Fibroblast of peridontal ligament (primary cell): ENCODE results near the gene KRTAP16-1.
"Not testable (repeated sequence)": the region's sequence is repeated elsewhere in the genome, so short reads cannot be mapped to it uniquely, and the experiment has no call there.

Experiments used
- DNase-seq: peaks from one replicate; pipeline ENCODE4 v3.0.0-alpha.2; 2010; ENCODE audit errors: extremely low read depth

Gene KRTAP16-1

DNA sequence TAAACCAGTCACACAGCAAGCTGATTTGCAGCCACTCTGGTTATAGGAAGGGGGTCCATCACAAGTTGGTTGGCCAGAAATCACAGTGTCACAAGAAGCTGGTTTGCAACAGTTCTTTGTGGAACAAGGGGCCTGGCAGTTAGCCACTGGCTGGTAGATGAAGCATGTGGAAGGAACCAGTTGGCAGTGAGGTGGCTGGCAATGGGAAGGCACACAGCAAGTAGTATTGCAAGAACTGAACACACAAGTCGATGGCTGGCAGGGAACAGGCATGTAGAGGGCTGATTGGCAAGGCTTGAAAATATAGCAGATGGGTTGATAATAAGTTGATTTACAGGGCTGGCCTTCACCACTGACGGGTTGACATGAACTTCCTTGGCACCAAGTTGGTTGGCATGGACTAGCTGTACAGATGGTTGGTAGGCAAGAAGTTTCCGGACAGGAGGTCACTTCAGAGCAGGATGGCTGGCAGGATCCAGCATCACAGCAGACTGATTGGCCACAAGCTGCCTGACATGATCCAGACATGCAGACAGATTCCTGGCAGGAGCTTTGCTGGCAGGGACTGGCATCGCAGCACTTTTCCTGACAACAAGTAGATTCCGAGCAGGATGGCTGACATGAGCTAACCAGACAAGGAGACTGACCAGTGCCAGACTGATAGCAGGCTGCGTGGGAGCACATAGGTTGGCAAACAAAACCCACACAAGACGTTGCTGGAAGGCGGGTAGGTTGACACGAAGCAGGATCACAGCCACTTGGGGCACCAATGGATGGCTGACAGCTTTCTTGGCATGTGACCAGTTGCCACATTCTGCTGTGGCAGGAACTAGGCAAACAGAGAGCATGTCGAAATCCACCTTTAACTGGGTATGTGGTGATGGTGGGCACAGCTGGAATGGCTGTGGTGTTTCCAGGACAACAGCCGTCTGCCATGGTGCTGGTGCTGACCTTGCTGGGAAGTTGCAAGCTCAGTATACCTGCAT lies 6.9 kb downstream of the KRTAP16-1 start, which contains the start of gene KRTAP29-1:
Gene KRTAP29-1, minus strand, starts transcription at position 936 of the 986 bp plus-strand sequence. Its CDS starts 0 bp downstream, at position 936.
- no peak for DNase-seq

DNA sequence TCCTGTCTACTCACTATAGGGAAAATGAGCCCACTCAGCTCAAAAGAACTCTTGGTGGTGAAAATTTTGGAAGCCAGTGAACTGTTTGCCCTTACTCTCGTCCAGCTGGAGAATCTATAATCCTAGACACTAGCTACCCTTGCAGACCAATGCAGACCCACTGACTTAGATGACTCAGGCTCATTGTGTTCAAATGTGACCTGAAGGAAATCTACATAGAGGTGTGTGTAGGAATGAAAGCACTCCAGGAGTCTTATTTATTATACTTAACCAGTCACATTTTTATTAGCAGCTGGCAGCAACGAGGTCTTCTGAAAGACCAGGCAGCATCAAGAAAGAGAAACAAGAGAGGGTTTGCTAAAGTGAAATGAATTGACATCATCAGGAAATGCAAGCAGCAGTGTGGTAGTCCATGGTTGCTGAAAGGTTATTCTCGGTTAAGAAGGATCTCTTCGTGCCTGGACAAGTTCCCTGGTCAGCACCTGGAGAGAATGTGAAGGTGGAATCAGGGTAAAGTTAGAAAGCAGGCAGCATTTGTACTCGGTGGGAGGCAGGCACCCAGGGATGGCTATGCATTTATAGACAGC lies 7.8 kb downstream of the KRTAP16-1 start:
- no peak for DNase-seq

DNA sequence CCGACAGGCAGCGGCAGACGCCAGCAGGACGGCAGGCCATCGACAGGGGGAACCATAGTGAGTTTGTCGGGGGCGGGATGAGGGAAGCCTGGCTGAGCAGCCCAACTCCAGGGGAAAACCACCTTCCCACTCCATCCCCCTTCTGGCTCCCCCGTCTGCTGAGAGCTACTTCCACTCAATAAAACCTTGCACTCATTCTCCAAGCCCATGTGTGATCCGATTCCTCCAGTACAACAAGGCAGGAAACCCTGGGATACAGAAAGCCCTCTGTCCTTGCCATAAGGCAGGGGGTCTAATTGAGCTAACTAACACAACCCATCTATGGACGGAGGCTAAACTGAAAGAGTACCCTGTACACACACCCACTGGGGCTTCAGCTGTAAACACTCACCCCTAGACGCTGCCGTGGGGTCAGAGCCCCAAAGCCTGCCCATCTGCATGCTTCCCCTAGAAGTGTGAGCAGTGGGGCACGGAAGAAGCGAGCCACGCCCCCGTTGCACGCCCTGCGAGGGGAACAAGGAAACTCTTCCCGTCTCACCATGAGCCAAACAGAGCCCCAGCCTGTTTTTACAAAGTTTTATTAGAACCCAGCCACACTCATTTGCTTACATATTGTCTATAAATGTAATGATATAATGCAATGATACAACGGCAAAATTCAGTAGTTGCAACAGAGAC lies 10.5 kb downstream of the KRTAP16-1 start:
- no peak for DNase-seq

- DNase-seq, result no peak
Observed at GRCh38 chr17:41296846-41297245, 12.3 kb downstream of the KRTAP16-1 start.

GRCh38 chr17:41294016-41294415 lies 15.1 kb downstream of the KRTAP16-1 start:
- no peak for DNase-seq

DNA sequence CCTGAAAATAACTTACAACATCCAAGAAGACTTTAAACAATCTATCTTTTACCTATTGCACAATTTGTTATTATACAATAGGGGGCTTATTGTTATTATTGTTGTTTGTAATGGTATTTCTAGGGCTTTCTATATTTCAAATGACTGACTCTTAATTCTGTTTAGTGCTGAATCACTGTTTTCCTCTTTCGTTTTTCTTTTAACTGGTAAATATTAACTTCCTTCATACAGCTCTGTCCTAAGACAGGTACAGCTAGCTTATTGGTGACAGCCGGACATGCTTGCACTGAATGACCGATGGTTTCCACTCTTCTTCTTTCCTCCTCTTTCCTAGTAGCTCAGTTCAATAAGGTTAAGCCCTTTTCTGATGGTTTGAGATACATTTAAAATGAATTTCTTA lies 22.1 kb downstream of the KRTAP16-1 start:
- no peak for DNase-seq

GRCh38 chr17:41284546-41284945 lies 24.6 kb downstream of the KRTAP16-1 start:
- DNase-seq, result no peak

DNA sequence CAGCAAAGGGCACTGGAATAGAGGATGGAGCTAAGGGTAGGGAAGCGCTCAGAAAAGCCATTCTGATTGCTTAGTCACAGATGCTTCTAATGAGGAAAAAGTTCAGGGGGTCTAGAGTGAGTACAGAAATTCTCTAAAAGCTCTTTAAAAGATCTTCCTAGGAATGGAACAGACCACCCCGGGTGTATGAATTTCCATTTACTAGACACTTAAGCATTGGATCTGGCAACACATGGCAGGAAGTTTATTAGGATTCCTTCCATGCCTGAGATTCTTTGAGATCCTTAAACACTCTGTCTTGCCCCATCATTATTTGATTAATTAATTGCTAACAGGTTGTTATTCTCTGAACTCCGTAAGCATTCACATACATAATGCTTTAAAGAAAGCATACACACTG lies 25.1 kb downstream of the KRTAP16-1 start:
- DNase-seq, result no peak

- DNase-seq, result peak; percentile 22
Observed at GRCh38 chr17:41278176-41278955, 30.7 kb downstream of the KRTAP16-1 start.

DNA sequence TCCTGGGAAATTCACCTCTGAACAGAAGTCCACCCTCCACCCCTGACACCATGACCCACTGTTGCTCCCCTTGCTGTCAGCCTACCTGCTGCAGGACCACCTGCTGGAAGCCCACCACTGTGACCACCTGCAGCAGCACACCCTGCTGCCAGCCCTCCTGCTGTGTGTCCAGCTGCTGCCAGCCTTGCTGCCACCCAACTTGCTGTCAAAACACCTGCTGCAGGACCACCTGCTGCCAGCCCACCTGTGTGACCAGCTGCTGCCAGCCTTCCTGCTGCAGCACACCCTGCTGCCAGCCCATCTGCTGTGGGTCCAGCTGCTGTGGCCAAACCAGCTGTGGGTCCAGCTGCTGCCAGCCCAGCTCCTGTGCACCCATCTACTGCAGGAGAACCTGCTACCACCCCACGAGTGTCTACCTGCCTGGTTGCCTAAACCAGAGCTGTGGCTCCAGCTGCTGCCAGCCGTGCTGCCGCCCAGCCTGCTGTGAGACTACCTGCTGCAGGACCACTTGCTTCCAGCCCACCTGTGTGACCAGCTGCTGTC lies 33.4 kb downstream of the KRTAP16-1 start, which contains the start of gene KRTAP9-7:
Gene KRTAP9-7, plus strand, starts transcription at position 51 of the 543 bp plus-strand sequence. Its CDS starts 0 bp downstream, at position 51.
- DNase-seq, result not testable (repeated sequence)

- no peak for DNase-seq
Observed at GRCh38 chr17:41271858-41272257, 37.3 kb downstream of the KRTAP16-1 start.

DNA sequence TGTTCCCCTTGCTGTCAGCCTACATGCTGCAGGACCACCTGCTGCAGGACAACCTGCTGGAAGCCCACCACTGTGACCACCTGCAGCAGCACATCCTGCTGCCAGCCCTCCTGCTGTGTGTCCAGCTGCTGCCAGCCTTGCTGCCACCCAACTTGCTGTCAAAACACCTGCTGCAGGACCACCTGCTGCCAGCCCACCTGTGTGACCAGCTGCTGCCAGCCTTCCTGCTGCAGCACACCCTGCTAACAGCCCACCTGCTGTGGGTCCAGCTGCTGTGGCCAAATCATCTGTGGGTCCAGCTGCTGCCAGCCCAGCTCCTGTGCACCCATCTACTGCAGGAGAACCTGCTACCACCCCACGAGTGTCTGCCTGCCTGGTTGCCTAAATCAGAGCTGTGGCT lies 37.8 kb downstream of the KRTAP16-1 start:
- DNase-seq, result not testable (repeated sequence)

GRCh38 chr17:41267711-41268110 lies 41.4 kb downstream of the KRTAP16-1 start:
- no peak for DNase-seq

DNA sequence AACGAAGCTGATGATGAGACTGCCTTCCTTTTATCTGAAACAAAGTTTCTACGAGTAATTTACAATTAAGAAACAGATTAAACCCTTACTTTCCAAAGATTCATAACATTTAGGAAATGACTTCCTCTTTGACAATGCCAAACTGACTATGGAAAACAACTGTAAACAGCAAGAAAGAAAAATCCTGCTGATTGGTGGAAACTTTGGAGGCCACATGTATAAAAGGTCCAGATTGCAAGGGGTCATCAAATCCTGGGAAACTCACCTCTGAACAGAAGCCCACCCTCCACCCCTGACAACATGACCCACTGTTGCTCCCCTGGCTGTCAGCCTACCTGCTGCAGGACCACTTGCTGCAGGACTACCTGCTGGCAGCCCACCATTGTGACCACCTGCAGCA lies 44.0 kb downstream of the KRTAP16-1 start, which contains the start of gene KRTAP9-6:
Gene KRTAP9-6, plus strand, starts transcription at position 301 of the 400 bp plus-strand sequence. Its CDS starts 0 bp downstream, at position 301.
- DNase-seq, result no peak

GRCh38 chr17:41264599-41264998 lies 44.5 kb downstream of the KRTAP16-1 start:
- no peak for DNase-seq

DNA sequence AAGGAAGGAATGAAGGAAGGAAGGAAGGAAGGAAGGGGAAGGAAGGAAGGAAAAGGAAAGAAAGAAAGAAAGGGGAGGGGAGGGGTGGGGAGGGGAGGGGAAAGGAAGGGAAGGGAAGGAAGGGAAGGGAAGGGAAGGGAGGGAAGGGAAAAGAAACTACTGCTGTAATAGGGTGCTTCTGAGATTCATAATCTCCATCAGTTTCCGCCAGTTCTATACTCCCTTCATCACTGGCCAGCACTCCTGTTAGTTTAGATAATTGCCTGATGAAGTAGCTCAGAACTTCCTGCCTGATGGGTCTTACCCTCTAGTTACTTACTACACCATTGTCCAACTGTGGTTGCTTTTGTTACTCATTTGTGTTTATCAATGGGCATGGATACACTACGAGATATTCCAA lies 45.9 kb downstream of the KRTAP16-1 start:
- no peak for DNase-seq

DNA sequence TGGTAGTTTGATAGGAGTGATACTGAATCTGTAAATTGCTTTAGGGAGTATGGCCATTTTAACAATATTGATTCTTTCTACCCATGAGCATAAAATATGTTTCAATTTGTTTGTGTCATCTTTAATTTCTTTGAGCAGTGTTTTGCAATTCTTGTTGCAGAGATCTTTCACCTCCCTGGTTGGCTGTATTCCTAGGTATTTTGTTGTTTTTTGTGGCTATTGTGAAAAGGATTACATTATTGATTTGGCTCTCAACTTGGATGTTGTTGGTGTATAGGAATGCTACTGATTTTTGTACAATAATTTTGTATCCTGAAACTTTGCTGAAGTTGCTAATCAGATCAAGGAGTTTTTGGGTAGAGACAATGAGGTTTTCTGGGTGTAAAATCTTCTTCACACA lies 50.7 kb downstream of the KRTAP16-1 start:
- peak; percentile 73 for DNase-seq
